ENCODE results near the gene SAMD13. TPM values are rescaled to one million over a fixed set of nuclear protein-coding genes. Genes with fewer than 3 reads are reported as not detected.

SAMD13 gene
- total and polyA plus RNA-seq, 2 donors (not counting 3 experiments of a cell fraction or from before 2014, with no cell fraction given): 1.2 to 4.8 TPM

DNA sequence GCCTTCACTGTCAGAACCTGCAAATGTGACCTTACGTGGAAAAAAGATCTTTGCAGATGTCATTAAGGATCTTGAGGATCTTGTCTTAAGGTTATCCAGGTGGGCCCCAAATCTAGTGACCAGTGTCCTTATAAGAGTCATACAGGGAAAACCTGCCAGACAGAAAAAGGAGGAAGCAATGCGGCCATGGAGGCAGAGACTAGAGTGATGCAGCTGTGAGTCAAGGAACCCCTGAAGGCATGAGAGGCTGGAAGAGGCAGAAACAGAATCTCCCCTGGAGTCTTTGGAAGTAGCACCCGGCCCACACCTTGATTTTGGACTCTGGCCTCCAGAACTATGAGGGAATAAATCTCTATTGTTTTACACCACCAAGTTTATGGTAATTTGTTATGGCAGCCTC is 60.3 kb downstream of the SAMD13 start:
- ChIA-PET POLR2A (no interaction called here), CTCF (no interaction called here)
- no TSS peak for BruUV-seq (replicated peaks)
- H3K4me2 ChIP-seq (ENCODE audit: insufficient read depth, low read length): no peak overlapping the region
- H3K4me1 ChIP-seq (ENCODE audit: control insufficient read depth, extremely low read depth, insufficient read depth, low read length): peaks cover 24% of the 10 kb centered on the region
- intact Hi-C loops (cut with micrococcal nuclease) (no loop called here), dilution Hi-C loops (cut with MboI; ENCODE audit: extremely low pct_ligation_motif_present, low sequenced_read_pairs) (no loop called here)
- FAIRE-seq: no peak
- no peaks in the 10 kb centered on the region for H3K79me2 ChIP-seq (ENCODE audit: control insufficient read depth, insufficient read depth, low read length)
- H3K27me3 ChIP-seq (ENCODE audit: control insufficient read depth in 2 of 2, insufficient read depth in 2 of 2, low read length in 2 of 2): no peaks in the 10 kb centered on the region
- H3K27ac ChIP-seq (ENCODE audit: insufficient read depth, low read depth, low read length): no peak overlapping the region
- H3K9ac ChIP-seq (replicated peaks; ENCODE audit: extremely low read depth, insufficient read depth, low read length): no peak overlapping the region
- TF ChIP-seq, protein P1, sequence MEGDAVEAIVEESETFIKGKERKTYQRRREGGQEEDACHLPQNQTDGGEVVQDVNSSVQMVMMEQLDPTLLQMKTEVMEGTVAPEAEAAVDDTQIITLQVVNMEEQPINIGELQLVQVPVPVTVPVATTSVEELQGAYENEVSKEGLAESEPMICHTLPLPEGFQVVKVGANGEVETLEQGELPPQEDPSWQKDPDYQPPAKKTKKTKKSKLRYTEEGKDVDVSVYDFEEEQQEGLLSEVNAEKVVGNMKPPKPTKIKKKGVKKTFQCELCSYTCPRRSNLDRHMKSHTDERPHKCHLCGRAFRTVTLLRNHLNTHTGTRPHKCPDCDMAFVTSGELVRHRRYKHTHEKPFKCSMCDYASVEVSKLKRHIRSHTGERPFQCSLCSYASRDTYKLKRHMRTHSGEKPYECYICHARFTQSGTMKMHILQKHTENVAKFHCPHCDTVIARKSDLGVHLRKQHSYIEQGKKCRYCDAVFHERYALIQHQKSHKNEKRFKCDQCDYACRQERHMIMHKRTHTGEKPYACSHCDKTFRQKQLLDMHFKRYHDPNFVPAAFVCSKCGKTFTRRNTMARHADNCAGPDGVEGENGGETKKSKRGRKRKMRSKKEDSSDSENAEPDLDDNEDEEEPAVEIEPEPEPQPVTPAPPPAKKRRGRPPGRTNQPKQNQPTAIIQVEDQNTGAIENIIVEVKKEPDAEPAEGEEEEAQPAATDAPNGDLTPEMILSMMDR (IDR thresholded peaks at IDR 0.05; ENCODE audit: extremely low read depth in 1 of 2, insufficient read depth in 1 of 2, low read depth in 1 of 2, low read length in 2 of 2): no peak
- TF ChIP-seq EZH2 (IDR thresholded peaks at IDR 0.05; ENCODE audit: borderline replicate concordance, low read depth, low read length, severe bottlenecking): no peak
- TF ChIP-seq GATA2 (IDR thresholded peaks at IDR 0.05; ENCODE audit: insufficient read depth, insufficient read length, low read depth, low read length): no peak
- no peak for TF ChIP-seq JUN (IDR thresholded peaks at IDR 0.05; ENCODE audit: borderline replicate concordance, insufficient read depth, insufficient read length, low read depth)
- no peak for TF ChIP-seq FOS (IDR thresholded peaks at IDR 0.05; ENCODE audit: borderline replicate concordance, insufficient read depth, low read length)
- no peak for TF ChIP-seq POLR2A (IDR thresholded peaks at IDR 0.05; ENCODE audit: low read depth, low read length)
- TF ChIP-seq POLR2AphosphoS5 (IDR thresholded peaks at IDR 0.05; ENCODE audit: insufficient read depth, low read depth, low read length): no peak
- TF ChIP-seq, protein P2, sequence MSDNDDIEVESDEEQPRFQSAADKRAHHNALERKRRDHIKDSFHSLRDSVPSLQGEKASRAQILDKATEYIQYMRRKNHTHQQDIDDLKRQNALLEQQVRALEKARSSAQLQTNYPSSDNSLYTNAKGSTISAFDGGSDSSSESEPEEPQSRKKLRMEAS (IDR thresholded peaks at IDR 0.05; ENCODE audit: insufficient read depth, insufficient read length): no peak
- no peak for TF ChIP-seq MYC (IDR thresholded peaks at IDR 0.05; ENCODE audit: low read depth, low read length)
- H4K20me1 ChIP-seq (replicated peaks; ENCODE audit: control insufficient read depth, extremely low read depth, insufficient read depth, low read length): no peaks in the 10 kb centered on the region
- DNase-seq (ENCODE audit: low read depth, low spot score): no peak
- no peak overlapping the region for H2AFZ ChIP-seq (ENCODE audit: low read depth, low read length)
- H3K9me3 ChIP-seq (replicated peaks; ENCODE audit: control insufficient read depth, insufficient read depth, low read length): no peaks in the 10 kb centered on the region
- H3K9me1 ChIP-seq (replicated peaks; ENCODE audit: control insufficient read depth, extremely low read depth, insufficient read depth, low read length): no peaks in the 10 kb centered on the region
- H3K36me3 ChIP-seq (ENCODE audit: control insufficient read depth in 2 of 2, extremely low read depth in 1 of 2, insufficient read depth in 2 of 2, low read length in 2 of 2): no peaks in the 10 kb centered on the region
- no peak overlapping the region for H3K4me3 ChIP-seq (replicated peaks in 1 of 3; ENCODE audit: insufficient read depth in 1 of 3, low read depth in 1 of 3, low read length in 3 of 3)

All from endothelial cell of umbilical vein (primary cell).